HCT116 (cell line): ENCODE results near the gene S100A2. TPM values are rescaled to one million over a fixed set of nuclear protein-coding genes. Genes with fewer than 3 reads are reported as not detected.

ENCODE experiments used
- ATAC-seq: fragments of 200-7000 bp; cut with Tn5 transposase; 2 replicates; pipeline ENCODE4 v1.9.1; 2020; ENCODE audit warnings: mild to moderate bottlenecking, moderate library complexity
- BruUV-seq: library from RNA; stranded (reverse); fragments of 400-500 nt; replicated peaks from 2 replicates; lab custom pipeline; 2021; lab: Mats Ljungman, UMichigan
- CTCF ChIA-PET: fragments of 300-600 bp; sonication (Branson Sonifier 250); formaldehyde crosslinking; loops from one replicate; lab custom pipeline; 2021; ENCODE audit warnings: antibody characterized with exemption; lab: Charles Lee
- POLR2A ChIA-PET: fragments of 300-600, 350-600 bp; sonication (Branson Sonifier 250); formaldehyde crosslinking; loops from one replicate; lab custom pipeline; 2021; ENCODE audit warnings: antibody characterized with exemption; lab: Charles Lee
- RAD21 ChIA-PET, 2 experiments: fragments of 300-600 bp; sonication (Branson Sonifier 250); formaldehyde crosslinking; loops; one replicate each; lab custom pipeline; 2023; ENCODE audit warnings: low total read pairs in 2 of 2; ENCODE audit not compliant: uncharacterized antibody in 2 of 2, unreplicated experiment in 2 of 2, low non-redundant PET in 1 of 2; lab: Charles Lee
- DNase-seq: peaks from one replicate; pipeline ENCODE4 v3.0.0-alpha.2; 2010; ENCODE audit warnings: low read depth, low spot score
- H2AFZ ChIP-seq: fragments of 200-600 bp; shearing (Covaris generic), sonication (generic); 2 replicates; pipeline ENCODE4 v1.6.1; 2017; ENCODE audit warnings: low read depth, mixed run types, mixed read lengths, antibody characterized with exemption, low read length; ENCODE audit not compliant: poor library complexity, severe bottlenecking
- H3K27ac ChIP-seq: 2 replicates; pipeline ENCODE4 v1.5.1; 2012; ENCODE audit warnings: low read depth, low read length
- H3K27me3 ChIP-seq: fragments of 200-600 bp; sonication (generic); 2 replicates; pipeline ENCODE4 v1.6.1; 2016; ENCODE audit warnings: mixed run types, low read length, mixed read lengths; ENCODE audit not compliant: insufficient read depth
- H3K36me3 ChIP-seq, 2 experiments: fragments of 200-500 bp in 1 of 2; fragments of 200-600 bp in 1 of 2; sonication (Bioruptor generic) in 1 of 2; sonication (generic) in 1 of 2; 2 replicates each; pipeline versions ENCODE4 v1.5.1 to v1.6.1; 2014 to 2016; ENCODE audit warnings: low read length in 2 of 2, inconsistent platforms in 1 of 2, mixed read lengths in 1 of 2, mixed run types in 1 of 2; ENCODE audit not compliant: insufficient read depth in 2 of 2, control insufficient read depth in 1 of 2
- H3K4me1 ChIP-seq, 2 experiments: fragments of 200-600 bp in 1 of 2; sonication (generic) in 1 of 2; 2 replicates each; pipeline versions ENCODE4 v1.5.1 to v1.6.1; 2012 to 2017; ENCODE audit warnings: low read length in 2 of 2, inconsistent platforms in 1 of 2, mild to moderate bottlenecking in 1 of 2, mixed read lengths in 1 of 2, mixed run types in 1 of 2, moderate library complexity in 1 of 2; ENCODE audit not compliant: insufficient read depth in 2 of 2, control insufficient read depth in 1 of 2
- H3K4me2 ChIP-seq: fragments of 200-600 bp; sonication (generic); 2 replicates; pipeline ENCODE4 v1.6.1; 2017; ENCODE audit warnings: mixed run types, low read length, mixed read lengths
- H3K4me3 ChIP-seq, 2 experiments: fragments of 200-600 bp in 1 of 2; sonication (generic) in 1 of 2; replicated peaks in 1 of 2; 2 replicates each; pipeline ENCODE4 v1.5.1; 2011 to 2016; ENCODE audit warnings: low read length in 2 of 2, control low read depth in 1 of 2, low read depth in 1 of 2, mild to moderate bottlenecking in 1 of 2, mixed read lengths in 1 of 2, mixed run types in 1 of 2
- H3K79me2 ChIP-seq: fragments of 200-600 bp; sonication (generic); 2 replicates; pipeline ENCODE4 v1.6.1; 2017; ENCODE audit warnings: mild to moderate bottlenecking, mixed run types, low read length, moderate library complexity, mixed read lengths; ENCODE audit not compliant: insufficient read depth
- H3K9ac ChIP-seq: fragments of 200-600 bp; sonication (generic); 2 replicates; pipeline ENCODE4 v1.6.1; 2016; ENCODE audit warnings: low read length, mixed read lengths
- H3K9me2 ChIP-seq: fragments of 200-600 bp; sonication (generic), shearing (Covaris generic); 2 replicates; pipeline ENCODE4 v1.6.1; 2017; ENCODE audit warnings: mixed run types, mild to moderate bottlenecking, moderate library complexity; ENCODE audit not compliant: insufficient read depth
- H3K9me3 ChIP-seq, 2 experiments: fragments of 200-500 bp in 1 of 2; fragments of 200-600 bp in 1 of 2; sonication (Bioruptor generic) in 1 of 2; sonication (generic) in 1 of 2; 2 replicates each; pipeline ENCODE4 v1.6.1; 2014 to 2017; ENCODE audit warnings: low read length in 2 of 2, mixed read lengths in 2 of 2, inconsistent platforms in 1 of 2, low read depth in 1 of 2, mild to moderate bottlenecking in 1 of 2, mixed run types in 1 of 2, moderate library complexity in 1 of 2; ENCODE audit not compliant: control insufficient read depth in 1 of 2, insufficient read depth in 1 of 2
- H4K20me1 ChIP-seq: fragments of 200-600 bp; sonication (generic), shearing (Covaris generic); 2 replicates; pipeline ENCODE4 v1.6.1; 2017; ENCODE audit warnings: mixed run types, mild to moderate bottlenecking, moderate library complexity; ENCODE audit not compliant: insufficient read depth
- EGR1 ChIP-seq: IDR thresholded peaks from 2 replicates; pipeline ENCODE4 v1.6.1; 2012; ENCODE audit warnings: low read depth
- ELF1 ChIP-seq: IDR thresholded peaks from 2 replicates; pipeline ENCODE4 v1.6.1; 2012; ENCODE audit warnings: low read depth, borderline replicate concordance
- EZH2 ChIP-seq: fragments of 200-600 bp; sonication (generic); IDR thresholded peaks from 2 replicates; pipeline ENCODE4 v1.6.1; 2017; ENCODE audit warnings: antibody characterized with exemption, mixed run types
- FOSL1 ChIP-seq: IDR thresholded peaks from 2 replicates; pipeline ENCODE4 v1.6.1; 2012; ENCODE audit warnings: low read depth
- POLR2AphosphoS5 ChIP-seq: IDR thresholded peaks from 2 replicates; pipeline ENCODE4 v1.6.1; 2011; ENCODE audit warnings: mild to moderate bottlenecking, low read depth, low read length, moderate library complexity
- SIN3A ChIP-seq: IDR thresholded peaks from 2 replicates; pipeline ENCODE4 v1.6.1; 2012; ENCODE audit warnings: low read depth
- SRF ChIP-seq: IDR thresholded peaks from 2 replicates; pipeline ENCODE4 v1.6.1; 2012; ENCODE audit warnings: low read depth
- YY1 ChIP-seq: IDR thresholded peaks from 2 replicates; pipeline ENCODE4 v1.6.1; 2011; ENCODE audit warnings: low read length, low read depth, moderate library complexity, mild to moderate bottlenecking; ENCODE audit not compliant: insufficient replicate concordance; ENCODE audit errors: extremely low read depth
- ZFX ChIP-seq: fragments of 450-650 bp; IDR thresholded peaks from 2 replicates; pipeline ENCODE4 v1.6.1; 2017
- ZNF274 ChIP-seq: fragments of 200-500 bp; sonication (Bioruptor generic); IDR thresholded peaks from 2 replicates; pipeline ENCODE4 v1.6.1; 2014; ENCODE audit warnings: mild to moderate bottlenecking, low read depth, low read length, inconsistent platforms
- intact Hi-C: fragments of 100-400 bp; cut with micrococcal nuclease; formaldehyde crosslinking; loops from 2 replicates; pipeline ENCODE4 v1.10.0; 2022
- total RNA-seq: library from RNA; stranded (reverse); gene quantifications from one replicate; pipeline ENCODE4 v1.2.1, GENCODE V29; 2021; ENCODE audit not compliant: unreplicated experiment
- TF ChIP-seq, protein P1 (sequence below): IDR thresholded peaks from 2 replicates; pipeline ENCODE4 v1.6.1; 2012
- TF ChIP-seq, protein P2 (sequence below), 3 experiments: fragments of 200-600 bp in 1 of 3; sonication (generic) in 1 of 3; IDR thresholded peaks in 2 of 3; conservative IDR thresholded peaks in 1 of 3; 2 replicates each; pipeline ENCODE4 v1.5.1; 2012 to 2017; ENCODE audit warnings: low read depth in 2 of 3, low read length in 2 of 3, antibody characterized with exemption in 1 of 3, borderline replicate concordance in 1 of 3, control low read depth in 1 of 3, mild to moderate bottlenecking in 1 of 3, mixed read lengths in 1 of 3, mixed run types in 1 of 3, moderate library complexity in 1 of 3; ENCODE audit not compliant: insufficient read depth in 1 of 3

Gene S100A2
- total RNA-seq, 1 experiment from 2014 or later, result 24.8 TPM

DNA sequence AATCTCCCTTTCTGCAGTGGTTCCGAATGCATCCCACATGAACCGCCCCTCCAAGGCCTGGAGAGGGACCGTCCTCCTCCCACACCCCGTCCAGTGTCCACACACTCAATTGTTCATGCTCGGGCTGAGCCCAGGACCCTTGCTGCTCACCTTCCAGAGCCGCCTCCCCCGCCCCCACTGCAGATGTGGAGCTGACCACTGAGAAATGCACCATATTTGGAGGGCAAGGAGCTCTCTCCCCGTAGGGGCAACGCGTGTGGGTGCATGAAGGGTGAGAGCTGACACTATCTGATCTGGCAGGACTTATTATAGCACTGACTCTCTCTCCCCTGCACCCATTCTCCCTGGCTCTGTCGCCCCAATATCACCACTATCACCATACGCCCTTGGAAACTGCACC is 12.5 kb downstream of the S100A2 start:
- intact Hi-C loops, result no loop called here
- DNase-seq (no peak), ATAC-seq (no peak)
- Histone ChIP-seq H3K4me3 (no peak overlapping the region), H3K4me2 (peak overlapping the region; percentile 42), H3K9me3 (no peaks in the 10 kb centered on the region), H3K9me2 (no peaks in the 10 kb centered on the region), H3K9ac (no peak overlapping the region), H3K27me3 (no peaks in the 10 kb centered on the region), H3K36me3 (no peaks in the 10 kb centered on the region), H2AFZ (no peak overlapping the region), H3K4me1 (peaks cover 37 to 66% of the 10 kb centered on the region in 2 experiments), H3K27ac (no peak overlapping the region), H4K20me1 (no peaks in the 10 kb centered on the region), H3K79me2 (no peaks in the 10 kb centered on the region)
- RAD21 ChIA-PET, result no interaction called here
- TF ChIP-seq, protein P1, sequence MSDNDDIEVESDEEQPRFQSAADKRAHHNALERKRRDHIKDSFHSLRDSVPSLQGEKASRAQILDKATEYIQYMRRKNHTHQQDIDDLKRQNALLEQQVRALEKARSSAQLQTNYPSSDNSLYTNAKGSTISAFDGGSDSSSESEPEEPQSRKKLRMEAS, result no peak
- TF ChIP-seq EZH2 (no peak), EGR1 (no peak), YY1 (no peak), ZNF274 (no peak), ELF1 (no peak), FOSL1 (no peak), POLR2AphosphoS5 (no peak), ZFX (no peak), SIN3A (no peak), SRF (no peak)
- TF ChIP-seq, protein P2, sequence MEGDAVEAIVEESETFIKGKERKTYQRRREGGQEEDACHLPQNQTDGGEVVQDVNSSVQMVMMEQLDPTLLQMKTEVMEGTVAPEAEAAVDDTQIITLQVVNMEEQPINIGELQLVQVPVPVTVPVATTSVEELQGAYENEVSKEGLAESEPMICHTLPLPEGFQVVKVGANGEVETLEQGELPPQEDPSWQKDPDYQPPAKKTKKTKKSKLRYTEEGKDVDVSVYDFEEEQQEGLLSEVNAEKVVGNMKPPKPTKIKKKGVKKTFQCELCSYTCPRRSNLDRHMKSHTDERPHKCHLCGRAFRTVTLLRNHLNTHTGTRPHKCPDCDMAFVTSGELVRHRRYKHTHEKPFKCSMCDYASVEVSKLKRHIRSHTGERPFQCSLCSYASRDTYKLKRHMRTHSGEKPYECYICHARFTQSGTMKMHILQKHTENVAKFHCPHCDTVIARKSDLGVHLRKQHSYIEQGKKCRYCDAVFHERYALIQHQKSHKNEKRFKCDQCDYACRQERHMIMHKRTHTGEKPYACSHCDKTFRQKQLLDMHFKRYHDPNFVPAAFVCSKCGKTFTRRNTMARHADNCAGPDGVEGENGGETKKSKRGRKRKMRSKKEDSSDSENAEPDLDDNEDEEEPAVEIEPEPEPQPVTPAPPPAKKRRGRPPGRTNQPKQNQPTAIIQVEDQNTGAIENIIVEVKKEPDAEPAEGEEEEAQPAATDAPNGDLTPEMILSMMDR (IDR thresholded peaks at IDR 0.05 in 2 of 3, conservative IDR thresholded peaks at IDR 0.05 in 1 of 3; ENCODE audit: borderline replicate concordance in 1 of 3, insufficient read depth in 1 of 3, low read depth in 2 of 3, low read length in 2 of 3), result no peak
- POLR2A ChIA-PET, result interaction anchor here (0.8 to 8.1 kb wide), 5 partner anchors 8 to 18 kb away, joined by 3 to 78 read pairs (median 6); partner anchors contain the start of genes S100A2 and S100A6
- CTCF ChIA-PET, result interaction anchor here (1.0 to 2.6 kb wide), 8 partner anchors 8 to 20 kb away, joined by 3 to 11 read pairs (median 3); no protein-coding TSS in a partner anchor
- no TSS peak for BruUV-seq
